Measurements from ENCODE around the gene COBL.

Gene COBL

GRCh38 chr7:51146816-51147586, 169.6 kb downstream of the COBL start:
- no peak overlapping the region for H3K4me3 ChIP-seq (replicated peaks; ENCODE audit: low read depth, low read length)
- TF ChIP-seq CTCF (IDR thresholded peaks at IDR 0.05; ENCODE audit: low read length, missing control alignments), result no peak
- no peak for DNase-seq (ENCODE audit: low read depth)

- no peak overlapping the region for H3K4me3 ChIP-seq (replicated peaks; ENCODE audit: low read depth, low read length)
- no peak for DNase-seq (ENCODE audit: low read depth)
- TF ChIP-seq CTCF (IDR thresholded peaks at IDR 0.05; ENCODE audit: low read length, missing control alignments), result no peak
Observed at GRCh38 chr7:51144178-51144577, 172.4 kb downstream of the COBL start.

GRCh38 chr7:51142741-51143385, 173.7 kb downstream of the COBL start:
- DNase-seq (ENCODE audit: low read depth), result no peak
- TF ChIP-seq CTCF (IDR thresholded peaks at IDR 0.05; ENCODE audit: low read length, missing control alignments), result no peak
- no peak overlapping the region for H3K4me3 ChIP-seq (replicated peaks; ENCODE audit: low read depth, low read length)

GRCh38 chr7:51141451-51142003, 175.1 kb downstream of the COBL start:
- peak; percentile 57 for TF ChIP-seq CTCF (IDR thresholded peaks at IDR 0.05; ENCODE audit: low read length, missing control alignments)

GRCh38 chr7:51140199-51141164, 176.1 kb downstream of the COBL start:
- no peak for DNase-seq (ENCODE audit: low read depth)
- H3K4me3 ChIP-seq (replicated peaks; ENCODE audit: low read depth, low read length), result no peak overlapping the region
- TF ChIP-seq CTCF (IDR thresholded peaks at IDR 0.05; ENCODE audit: low read length, missing control alignments), result no peak

More at GRCh38 chr7:51141451-51142003, 175.1 kb downstream of the COBL start:
- H3K4me3 ChIP-seq (replicated peaks; ENCODE audit: low read depth, low read length), result no peak overlapping the region
- DNase-seq (ENCODE audit: low read depth), result peak; percentile 56

- no peak overlapping the region for H3K4me3 ChIP-seq (replicated peaks; ENCODE audit: low read depth, low read length)
- DNase-seq (ENCODE audit: low read depth), result no peak
- no peak for TF ChIP-seq CTCF (IDR thresholded peaks at IDR 0.05; ENCODE audit: low read length, missing control alignments)
Observed at GRCh38 chr7:51139796-51140195, 176.8 kb downstream of the COBL start.

All from fibroblast of pulmonary artery (primary cell).